ENCODE data around the gene PDGFB. TPM values are rescaled to one million over a fixed set of nuclear protein-coding genes. Genes with fewer than 3 reads are reported as not detected.

PDGFB gene
- polyA plus RNA-seq, 3 donors: 5.4 to 23.5 (median 18.0) TPM

- H3K27ac ChIP-seq (ENCODE audit: low read depth, low read length): no peak overlapping the region
- 73 to 75% (median 73%) methylated on average over 16 of the region's 16 CpGs for WGBS, 3 donors
Measured at GRCh38 chr22:39257901-39258475, 13.2 kb upstream of the PDGFB start.

DNA sequence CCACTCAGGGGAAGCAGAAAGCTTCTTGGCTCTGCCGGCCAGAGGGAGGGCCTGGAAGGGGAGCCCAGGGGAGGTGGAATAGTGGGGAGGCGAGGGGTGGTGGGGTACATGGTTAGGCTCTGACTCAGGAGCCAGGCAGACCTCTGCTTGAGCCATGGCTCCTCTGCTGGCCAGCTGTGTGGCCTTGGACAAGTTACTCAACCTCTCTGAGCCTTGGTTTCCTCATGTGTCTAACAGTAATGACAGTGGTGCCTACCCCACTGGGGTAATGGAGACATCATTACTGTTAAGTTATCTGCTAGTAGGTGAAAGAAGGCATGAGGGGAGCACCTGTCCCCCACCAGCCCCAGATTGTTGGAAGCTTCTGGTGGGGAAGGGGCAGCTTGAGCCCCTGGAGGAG lies 12.2 kb upstream of the PDGFB start:
- H3K27ac ChIP-seq (ENCODE audit: low read depth, low read length): no peak overlapping the region
- WGBS, 3 donors: 88 to 96% (median 93%) methylated on average over 2 of the region's 2 CpGs

- 69 to 88% (median 87%) methylated on average over 11 of the region's 11 CpGs for WGBS, 3 donors
- H3K27ac ChIP-seq (ENCODE audit: low read depth, low read length): no peak overlapping the region
Measured at GRCh38 chr22:39256186-39256552, 11.4 kb upstream of the PDGFB start.

DNA sequence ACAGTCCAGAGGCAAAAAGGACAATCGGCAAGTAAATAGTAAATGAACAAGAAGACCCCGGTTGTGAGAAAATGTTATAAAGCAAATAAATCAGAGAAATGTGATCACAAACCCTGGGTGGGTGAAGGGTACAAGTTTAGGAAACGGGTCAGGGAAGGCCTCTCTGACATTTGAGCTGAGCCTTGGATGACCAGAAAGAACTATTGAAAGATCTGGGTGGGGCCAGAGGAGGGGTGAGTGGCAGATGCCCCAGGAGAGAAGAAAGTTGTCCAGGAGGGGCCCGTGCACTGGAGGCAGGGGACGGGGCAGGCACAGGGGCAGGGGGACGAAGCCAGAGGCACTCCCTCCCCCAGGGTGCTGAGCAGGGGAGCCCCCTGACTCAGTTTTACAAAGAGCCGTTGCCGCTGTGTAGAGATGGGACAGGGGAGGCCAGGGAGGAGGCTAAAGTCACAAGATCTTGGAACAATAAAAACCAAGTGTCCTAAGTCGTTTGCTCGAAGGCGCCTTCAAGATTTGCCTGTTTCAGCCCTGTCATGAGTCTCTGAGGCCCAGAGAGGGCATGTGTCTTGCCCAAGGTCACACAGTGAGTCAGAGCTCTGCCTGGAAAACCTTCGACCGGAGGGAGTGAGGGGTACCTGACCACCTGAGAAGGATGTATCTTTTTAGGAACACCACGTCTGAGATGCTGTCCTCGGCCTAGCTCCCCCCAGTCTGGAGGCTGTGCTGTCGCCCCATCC lies 10.8 kb upstream of the PDGFB start:
- no peak overlapping the region for H3K27ac ChIP-seq (ENCODE audit: low read depth, low read length)
- 71 to 82% (median 80%) methylated on average over 16 of the region's 16 CpGs for WGBS, 3 donors

DNA sequence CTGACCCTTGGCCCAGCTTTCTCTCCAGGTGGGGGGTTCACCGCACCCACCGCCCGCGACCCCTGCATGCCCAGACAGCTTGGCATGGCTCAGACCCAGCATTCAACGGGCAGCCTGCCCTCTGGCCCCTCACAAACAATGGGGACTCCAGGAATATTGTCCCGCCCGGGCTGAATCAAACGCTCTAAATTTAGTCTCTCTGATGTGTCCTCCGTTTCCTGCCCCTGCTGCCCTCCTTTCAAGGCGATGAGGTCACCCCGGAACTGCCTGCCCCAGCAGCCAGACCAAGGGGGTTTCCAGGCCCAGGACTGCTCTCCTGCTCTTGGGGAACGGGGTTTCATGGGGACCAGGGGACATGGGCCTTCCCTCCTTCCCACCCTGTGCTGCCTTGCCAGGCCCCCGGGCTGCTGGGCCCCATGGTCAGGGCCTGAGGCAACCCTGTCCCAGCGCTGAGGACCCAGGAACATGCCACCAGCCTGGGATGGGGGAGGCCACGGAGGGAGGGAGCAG lies 10.1 kb upstream of the PDGFB start:
- 29 to 72% (median 33%) methylated on average over 15 of the region's 15 CpGs for WGBS, 3 donors
- no peak overlapping the region for H3K27ac ChIP-seq (ENCODE audit: low read depth, low read length)

GRCh38 chr22:39254122-39254521 lies 9.3 kb upstream of the PDGFB start:
- WGBS, 3 donors: 77 to 86% (median 84%) methylated on average over 14 of the region's 14 CpGs
- H3K27ac ChIP-seq (ENCODE audit: low read depth, low read length): no peak overlapping the region

- H3K27ac ChIP-seq (ENCODE audit: low read depth, low read length): no peak overlapping the region
- 14 to 18% (median 15%) methylated on average over 17 to 19 of the region's 19 CpGs for WGBS, 3 donors
Measured at GRCh38 chr22:39253435-39254070, 8.8 kb upstream of the PDGFB start.

GRCh38 chr22:39252461-39253434 lies 8.0 kb upstream of the PDGFB start:
- 17 to 22% (median 18%) methylated on average over 21 of the region's 21 CpGs for WGBS, 3 donors
- H3K27ac ChIP-seq (ENCODE audit: low read depth, low read length): no peak overlapping the region

- H3K27ac ChIP-seq (ENCODE audit: low read depth, low read length): no peak overlapping the region
- WGBS, 3 donors: 64 to 81% (median 76%) methylated on average over 22 of the region's 22 CpGs
Measured at GRCh38 chr22:39251762-39252460, 7.1 kb upstream of the PDGFB start.

GRCh38 chr22:39250838-39251237 lies 6.1 kb upstream of the PDGFB start:
- WGBS, 3 donors: 88 to 97% (median 91%) methylated on average over 5 of the region's 5 CpGs
- no peak overlapping the region for H3K27ac ChIP-seq (ENCODE audit: low read depth, low read length)

DNA sequence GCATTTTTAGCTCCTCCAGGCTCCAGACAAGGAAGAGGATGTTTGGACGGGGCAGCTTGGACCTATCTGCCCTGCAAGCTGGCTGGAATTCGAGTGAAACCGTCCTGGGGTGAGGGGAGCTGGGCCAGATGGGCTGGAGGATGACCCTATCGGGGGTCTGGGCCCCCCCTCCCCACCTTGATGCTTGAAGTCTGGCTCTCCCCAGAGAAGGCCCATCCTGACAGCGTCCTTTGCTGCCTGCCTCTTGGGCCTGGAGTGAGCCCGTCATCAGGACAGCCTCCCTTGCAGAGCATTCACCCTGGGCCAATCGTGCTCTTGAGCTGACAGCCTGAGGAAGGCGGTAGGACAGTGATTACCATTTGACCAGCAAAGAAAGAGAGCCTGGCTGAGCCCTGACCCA lies 5.3 kb upstream of the PDGFB start:
- 45 to 53% (median 47%) methylated on average over 8 of the region's 8 CpGs for WGBS, 3 donors
- no peak overlapping the region for H3K27ac ChIP-seq (ENCODE audit: low read depth, low read length)

- H3K27ac ChIP-seq (ENCODE audit: low read depth, low read length): no peak overlapping the region
- 69 to 87% (median 73%) methylated on average over 9 to 12 of the region's 12 CpGs for whole genome bisulfite sequencing, 3 donors
Measured at GRCh38 chr22:39249086-39249704, 4.4 kb upstream of the PDGFB start.

DNA sequence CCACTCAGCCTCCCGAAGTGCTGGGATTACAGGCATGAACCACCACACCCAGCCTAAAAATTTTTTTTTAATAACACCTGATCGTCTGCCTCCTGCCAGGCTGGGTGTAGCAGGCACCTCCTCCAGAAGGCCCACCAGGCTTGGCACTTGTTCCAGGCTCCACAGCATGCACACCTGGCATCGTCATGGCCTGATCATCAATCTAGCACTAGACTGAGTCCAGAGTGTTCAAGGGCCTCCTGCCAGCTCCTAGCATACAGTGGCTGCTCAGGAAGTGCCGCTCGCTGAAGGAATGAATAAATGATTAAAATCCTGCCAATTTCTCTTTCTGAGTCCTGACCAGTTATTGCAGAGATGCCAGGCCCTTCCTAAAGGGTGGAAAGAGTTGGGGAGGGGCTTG lies 3.5 kb upstream of the PDGFB start:
- 55 to 58% (median 57%) methylated on average over 5 of the region's 5 CpGs for WGBS, 3 donors
- H3K27ac ChIP-seq (ENCODE audit: low read depth, low read length): no peak overlapping the region

GRCh38 chr22:39247361-39247760 lies 2.6 kb upstream of the PDGFB start:
- 86 to 91% (median 86%) methylated on average over 7 of the region's 7 CpGs for WGBS, 3 donors
- no peak overlapping the region for H3K27ac ChIP-seq (ENCODE audit: low read depth, low read length)

GRCh38 chr22:39246690-39247332 lies 2.0 kb upstream of the PDGFB start:
- no peak overlapping the region for H3K27ac ChIP-seq (ENCODE audit: low read depth, low read length)
- 54 to 72% (median 70%) methylated on average over 10 of the region's 10 CpGs for WGBS, 3 donors

GRCh38 chr22:39246217-39246616 lies 1.4 kb upstream of the PDGFB start:
- H3K27ac ChIP-seq (ENCODE audit: low read depth, low read length): no peak overlapping the region
- WGBS, 3 donors: 69 to 80% (median 71%) methylated on average over 3 of the region's 3 CpGs
